Skeletal muscle satellite cell (primary cell): ENCODE measurements around the gene C6orf136.
"Not testable (repeated sequence)": the region's sequence is repeated elsewhere in the genome, so short reads cannot be mapped to it uniquely, and the experiment has no call there.

ENCODE experiments used
- H3K27me3 ChIP-seq: 2 replicates; pipeline ENCODE4 v1.7.0; 2013; ENCODE audit warnings: low read length; ENCODE audit not compliant: control insufficient read depth, insufficient read depth
- H3K36me3 ChIP-seq: 2 replicates; pipeline ENCODE4 v1.7.0; 2013; ENCODE audit warnings: mild to moderate bottlenecking, control low read depth, low read length; ENCODE audit not compliant: insufficient read depth
- H3K4me1 ChIP-seq: 2 replicates; pipeline ENCODE4 v1.7.0; 2013; ENCODE audit warnings: low read length; ENCODE audit not compliant: control insufficient read depth, insufficient read depth
- H3K4me2 ChIP-seq: 2 replicates; pipeline ENCODE4 v1.7.0; 2013; ENCODE audit warnings: mild to moderate bottlenecking, low read length
- H3K4me3 ChIP-seq: 2 replicates; pipeline ENCODE4 v1.7.0; 2013; ENCODE audit warnings: low read length
- H3K9ac ChIP-seq: 2 replicates; pipeline ENCODE4 v1.7.0; 2013; ENCODE audit warnings: mild to moderate bottlenecking, low read depth, low read length, moderate library complexity
- H3K9me3 ChIP-seq: replicated peaks from 2 replicates; pipeline ENCODE4 v1.7.0; 2013; ENCODE audit warnings: mild to moderate bottlenecking, control low read depth, low read length

Gene C6orf136

GRCh38 chr6:30647242-30648116 lies 546 bp downstream of the C6orf136 start:
- Histone ChIP-seq H3K36me3 (peaks cover 24% of the 10 kb centered on the region), H3K9me3 (no peaks in the 10 kb centered on the region), H3K27me3 (no peaks in the 10 kb centered on the region), H3K4me3 (peak overlapping the region; percentile 98), H3K9ac (peak overlapping the region; percentile 90), H3K4me2 (peak overlapping the region; percentile 100), H3K4me1 (peaks cover 13% of the 10 kb centered on the region)

GRCh38 chr6:30651143-30651542 lies 4.2 kb downstream of the C6orf136 start:
- no peak overlapping the region for H3K4me3 ChIP-seq
- H3K36me3 ChIP-seq: peaks cover 50% of the 10 kb centered on the region
- peaks cover 13% of the 10 kb centered on the region for H3K4me1 ChIP-seq
- no peaks in the 10 kb centered on the region for H3K27me3 ChIP-seq
- no peak overlapping the region for H3K4me2 ChIP-seq
- H3K9ac ChIP-seq: no peak overlapping the region
- no peaks in the 10 kb centered on the region for H3K9me3 ChIP-seq

GRCh38 chr6:30654798-30655742 lies 8.1 kb downstream of the C6orf136 start:
- no peak overlapping the region for H3K4me3 ChIP-seq
- no peak overlapping the region for H3K9ac ChIP-seq
- H3K4me2 ChIP-seq: no peak overlapping the region
- no peaks in the 10 kb centered on the region for H3K9me3 ChIP-seq
- no peaks in the 10 kb centered on the region for H3K4me1 ChIP-seq
- H3K36me3 ChIP-seq: peaks cover 78% of the 10 kb centered on the region
- H3K27me3 ChIP-seq: no peaks in the 10 kb centered on the region

- no peak overlapping the region for H3K4me2 ChIP-seq
- H3K9me3 ChIP-seq: no peaks in the 10 kb centered on the region
- H3K9ac ChIP-seq: no peak overlapping the region
- H3K27me3 ChIP-seq: no peaks in the 10 kb centered on the region
- H3K36me3 ChIP-seq: peaks cover 81% of the 10 kb centered on the region
- H3K4me3 ChIP-seq: no peak overlapping the region
- no peaks in the 10 kb centered on the region for H3K4me1 ChIP-seq
Observed at GRCh38 chr6:30655743-30656094, 8.8 kb downstream of the C6orf136 start.

- Histone ChIP-seq H3K9me3 (no peaks in the 10 kb centered on the region), H3K27me3 (no peaks in the 10 kb centered on the region), H3K4me3 (no peak overlapping the region), H3K4me2 (no peak overlapping the region), H3K9ac (no peak overlapping the region), H3K36me3 (peaks cover 79% of the 10 kb centered on the region), H3K4me1 (no peaks in the 10 kb centered on the region)
Observed at GRCh38 chr6:30656513-30656912, 9.6 kb downstream of the C6orf136 start.

- no peaks in the 10 kb centered on the region for H3K9me3 ChIP-seq
- no peak overlapping the region for H3K4me2 ChIP-seq
- no peak overlapping the region for H3K9ac ChIP-seq
- H3K4me3 ChIP-seq: no peak overlapping the region
- peaks cover 79% of the 10 kb centered on the region for H3K36me3 ChIP-seq
- H3K4me1 ChIP-seq: no peaks in the 10 kb centered on the region
- H3K27me3 ChIP-seq: no peaks in the 10 kb centered on the region
Observed at GRCh38 chr6:30657454-30657853, 10.5 kb downstream of the C6orf136 start.

- H3K36me3 ChIP-seq: peaks cover 79% of the 10 kb centered on the region
- H3K9ac ChIP-seq, H3K27me3 ChIP-seq: not testable (repeated sequence)
Observed at GRCh38 chr6:30657922-30658321, 11.0 kb downstream of the C6orf136 start.

GRCh38 chr6:30664994-30665767 lies 18.2 kb downstream of the C6orf136 start:
- Histone ChIP-seq H3K36me3 (peaks cover 64% of the 10 kb centered on the region), H3K4me1 (no peaks in the 10 kb centered on the region), H3K4me2 (no peak overlapping the region), H3K27me3 (no peaks in the 10 kb centered on the region), H3K4me3 (no peak overlapping the region), H3K9me3 (no peaks in the 10 kb centered on the region), H3K9ac (no peak overlapping the region)

More at GRCh38 chr6:30657922-30658321, 11.0 kb downstream of the C6orf136 start:
- H3K9me3 ChIP-seq, H3K4me3 ChIP-seq, H3K4me2 ChIP-seq, H3K4me1 ChIP-seq: not testable (repeated sequence)

GRCh38 chr6:30666300-30666699 lies 19.4 kb downstream of the C6orf136 start:
- H3K9me3 ChIP-seq, H3K27me3 ChIP-seq, H3K4me3 ChIP-seq, H3K9ac ChIP-seq, H3K4me1 ChIP-seq, H3K4me2 ChIP-seq: not testable (repeated sequence)
- peaks cover 69% of the 10 kb centered on the region for H3K36me3 ChIP-seq

GRCh38 chr6:30670760-30671527 lies 24.0 kb downstream of the C6orf136 start:
- Histone ChIP-seq H3K36me3 (peaks cover 33% of the 10 kb centered on the region), H3K9ac (peak overlapping the region; percentile 90), H3K4me1 (peaks cover 10% of the 10 kb centered on the region), H3K27me3 (no peaks in the 10 kb centered on the region), H3K4me2 (peak overlapping the region; percentile 3), H3K4me3 (no peak overlapping the region), H3K9me3 (no peaks in the 10 kb centered on the region)
